Subcutaneous abdominal adipose tissue (tissue), 5 donors: Measurements from ENCODE around the gene NR2F1-AS1.

Source experiments
- H3K27ac ChIP-seq: one replicate; pipeline ENCODE4 v1.7.0; 2013; ENCODE audit warnings: low read depth, mild to moderate bottlenecking, inconsistent platforms, low read length, moderate library complexity
- H3K27me3 ChIP-seq, 5 donors: one replicate each; pipeline ENCODE4 v1.7.0; 2013; ENCODE audit warnings: low read length in 5 of 5, inconsistent platforms in 1 of 5; ENCODE audit not compliant: control insufficient read depth in 5 of 5, insufficient read depth in 4 of 5
- H3K36me3 ChIP-seq, 5 donors: one replicate each; pipeline ENCODE4 v1.7.0; 2013; ENCODE audit warnings: low read length in 5 of 5; ENCODE audit not compliant: control insufficient read depth in 5 of 5, insufficient read depth in 5 of 5
- H3K4me1 ChIP-seq, 5 donors: one replicate each; pipeline ENCODE4 v1.7.0; 2013; ENCODE audit warnings: low read length in 5 of 5, mild to moderate bottlenecking in 3 of 5, moderate library complexity in 1 of 5; ENCODE audit not compliant: control insufficient read depth in 5 of 5, insufficient read depth in 5 of 5
- H3K4me3 ChIP-seq, 5 donors: one replicate each; pipeline ENCODE4 v1.7.0; 2013; ENCODE audit warnings: low read length in 5 of 5, low read depth in 1 of 5
- H3K9ac ChIP-seq, 5 donors: one replicate each; pipeline ENCODE4 v1.7.0; 2013; ENCODE audit warnings: low read length in 5 of 5, mild to moderate bottlenecking in 4 of 5, moderate library complexity in 3 of 5
- H3K9me3 ChIP-seq, 5 donors: one replicate each; pipeline ENCODE4 v1.7.0; 2013; ENCODE audit warnings: low read length in 5 of 5; ENCODE audit not compliant: control insufficient read depth in 5 of 5
- donor health status: healthy.
- donor health status: healthy.
- donor health status: healthy.
- donor health status: healthy.
- donor health status: healthy.

NR2F1-AS1 gene

DNA sequence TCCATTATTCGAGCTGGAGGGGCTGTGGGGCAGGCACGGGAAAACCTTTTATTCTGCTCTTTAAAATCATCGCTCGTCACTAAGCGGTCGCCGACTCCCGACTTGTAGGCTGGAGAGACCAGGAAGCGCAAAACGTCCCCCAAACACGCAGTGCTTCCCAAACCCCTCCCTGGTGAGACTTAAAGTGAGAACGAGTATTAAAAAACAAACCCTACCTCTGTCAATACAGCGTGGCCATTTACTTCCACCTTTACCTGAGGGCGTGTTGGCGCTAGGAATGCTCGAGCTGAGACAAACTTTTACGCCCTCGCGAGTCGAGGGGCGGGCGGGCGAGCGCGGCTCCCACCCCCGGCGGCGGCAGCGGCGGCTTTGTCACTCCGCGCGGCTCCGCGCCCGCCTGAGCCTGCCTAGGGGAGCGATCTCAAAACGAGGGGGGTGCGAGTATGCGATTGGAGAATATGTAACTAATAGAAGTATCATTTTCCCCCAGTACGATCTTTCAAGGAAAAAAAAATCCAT, at the start of gene NR2F1-AS1:
Gene NR2F1-AS1, minus strand, starts transcription at position 293 of the 519 bp plus-strand sequence.
- peak within 1 kb of the TSS; percentile 48 to 80 (median 77) for H3K9ac ChIP-seq
- no peaks in the 10 kb centered on the region for H3K36me3 ChIP-seq
- H3K4me3 ChIP-seq, result peak within 1 kb of the TSS; percentile 81 to 97 (median 88)
- H3K27me3 ChIP-seq, result peaks cover 0 to 11% (median 2%) of the 10 kb centered on the region in 5 donors
- no peaks in the 10 kb centered on the region for H3K9me3 ChIP-seq
- H3K4me1 ChIP-seq, result peaks cover 2 to 61% (median 50%) of the 10 kb centered on the region in 5 donors
- H3K27ac ChIP-seq, result peak within 1 kb of the TSS; percentile 75

DNA sequence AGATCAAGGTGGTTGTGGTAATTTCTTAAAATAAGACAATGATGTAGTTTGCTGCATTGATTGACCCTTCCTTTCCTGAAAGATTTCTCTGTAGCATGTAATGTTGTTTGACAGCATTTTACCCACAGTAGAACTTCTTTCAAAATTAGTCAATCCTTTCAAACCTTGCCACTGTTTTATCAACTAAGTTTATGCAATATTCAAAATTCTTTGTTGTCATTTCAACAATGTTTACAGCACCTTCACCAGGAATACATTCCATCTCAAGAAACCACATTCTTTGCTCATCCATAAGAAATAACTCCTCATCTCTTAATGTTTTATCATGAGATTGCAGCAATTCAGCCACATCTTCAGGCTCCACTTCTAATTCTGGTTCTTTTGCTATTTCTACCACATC, 45.8 kb upstream of the NR2F1-AS1 start:
- H3K36me3 ChIP-seq, result no peaks in the 10 kb centered on the region
- H3K4me1 ChIP-seq, result peaks cover 0 to 6% (median 3%) of the 10 kb centered on the region in 5 donors
- no peaks in the 10 kb centered on the region for H3K9me3 ChIP-seq
- no peaks in the 10 kb centered on the region for H3K27me3 ChIP-seq
- no peak overlapping the region for H3K4me3 ChIP-seq
- no peak overlapping the region for H3K27ac ChIP-seq
- no peak overlapping the region for H3K9ac ChIP-seq

DNA sequence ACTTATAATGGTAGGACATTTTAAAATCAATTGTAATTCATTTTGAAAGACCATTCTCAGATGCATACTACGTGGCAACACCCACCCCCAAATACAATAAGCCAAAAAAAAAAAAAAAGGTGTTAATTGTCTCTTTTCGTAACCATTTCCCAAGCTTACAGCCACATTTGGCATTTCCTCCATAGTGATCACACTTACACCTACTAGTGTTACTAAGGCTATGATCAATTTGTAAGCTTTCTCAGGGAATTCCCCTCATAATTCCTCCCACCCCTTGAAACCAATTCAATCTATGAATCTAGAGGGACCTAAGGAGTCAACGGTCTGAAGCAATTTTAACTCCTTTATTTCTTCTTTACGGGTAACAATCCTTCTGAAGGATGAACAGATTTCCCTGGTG, 42.1 kb upstream of the NR2F1-AS1 start:
- Histone ChIP-seq H3K9me3 (no peaks in the 10 kb centered on the region), H3K4me1 (peaks cover 0 to 22% (median 15%) of the 10 kb centered on the region in 5 donors), H3K9ac (no peak overlapping the region), H3K36me3 (no peaks in the 10 kb centered on the region), H3K27me3 (no peaks in the 10 kb centered on the region), H3K27ac (no peak overlapping the region), H3K4me3 (no peak overlapping the region)

DNA sequence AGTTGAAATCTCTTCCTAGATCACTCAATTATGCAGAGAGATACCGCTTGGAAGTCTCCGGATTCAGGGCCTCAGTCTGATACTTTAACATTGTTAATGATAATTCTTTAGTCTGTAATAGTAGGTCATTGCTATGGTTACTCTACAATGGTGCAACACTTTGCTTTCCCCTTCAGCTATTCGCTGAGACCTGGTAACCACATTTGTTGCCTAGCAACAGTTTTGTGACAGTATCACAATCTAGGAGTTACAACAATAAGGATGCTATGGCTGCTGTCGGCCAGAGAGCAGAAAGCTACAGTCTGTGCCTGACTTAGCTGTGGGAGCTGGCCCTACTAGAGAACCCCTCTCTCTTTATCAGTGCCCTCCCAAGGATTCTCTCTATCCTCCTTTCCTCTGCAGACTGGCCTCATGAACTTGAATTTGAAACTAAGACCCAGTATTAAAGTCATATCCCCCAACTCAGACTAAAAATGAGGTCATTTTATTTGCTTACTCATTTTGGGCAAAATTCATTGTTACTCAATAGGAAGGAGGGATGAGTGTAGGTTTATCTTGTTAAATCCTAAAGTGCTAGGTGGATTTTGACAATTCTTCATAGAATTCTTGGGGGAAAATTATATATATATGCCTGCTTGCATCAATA, 41.3 kb upstream of the NR2F1-AS1 start:
- Histone ChIP-seq H3K27ac (no peak overlapping the region), H3K27me3 (no peaks in the 10 kb centered on the region), H3K4me3 (no peak overlapping the region), H3K9ac (no peak overlapping the region), H3K4me1 (peaks cover 0 to 22% (median 15%) of the 10 kb centered on the region in 5 donors), H3K9me3 (no peaks in the 10 kb centered on the region), H3K36me3 (no peaks in the 10 kb centered on the region)

DNA sequence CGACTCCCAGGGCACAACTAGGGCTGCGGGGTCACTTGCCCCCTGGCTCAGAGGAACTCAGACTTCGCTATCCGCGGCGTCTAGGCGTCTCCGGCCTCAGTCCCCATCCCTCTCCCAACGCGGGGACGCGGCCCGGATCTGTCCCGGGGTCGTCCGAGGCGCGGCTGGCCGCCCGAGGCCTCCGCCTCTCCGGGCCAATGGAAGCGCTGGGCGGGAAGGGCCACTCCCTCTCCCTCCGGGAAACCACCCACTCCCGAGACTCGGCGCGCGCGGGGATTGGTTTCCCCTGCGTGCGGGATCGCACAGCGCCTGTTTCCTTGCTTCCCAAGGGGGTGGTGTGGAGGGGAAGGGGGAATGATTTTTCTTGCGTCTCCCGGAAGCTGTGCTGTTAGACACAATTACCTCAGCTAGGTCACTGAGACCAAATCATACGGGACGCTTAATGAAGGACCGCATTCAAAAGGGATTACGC, 40.3 kb upstream of the NR2F1-AS1 start:
- no peaks in the 10 kb centered on the region for H3K36me3 ChIP-seq
- H3K9ac ChIP-seq, result peak overlapping the region in 3 of 5 donors; percentile 33 to 74 (median 66)
- no peaks in the 10 kb centered on the region for H3K27me3 ChIP-seq
- H3K4me1 ChIP-seq, result peaks cover 0 to 22% (median 15%) of the 10 kb centered on the region in 5 donors
- H3K27ac ChIP-seq, result peak overlapping the region; percentile 42
- H3K9me3 ChIP-seq, result no peaks in the 10 kb centered on the region
- peak overlapping the region; percentile 62 to 86 (median 81) for H3K4me3 ChIP-seq

DNA sequence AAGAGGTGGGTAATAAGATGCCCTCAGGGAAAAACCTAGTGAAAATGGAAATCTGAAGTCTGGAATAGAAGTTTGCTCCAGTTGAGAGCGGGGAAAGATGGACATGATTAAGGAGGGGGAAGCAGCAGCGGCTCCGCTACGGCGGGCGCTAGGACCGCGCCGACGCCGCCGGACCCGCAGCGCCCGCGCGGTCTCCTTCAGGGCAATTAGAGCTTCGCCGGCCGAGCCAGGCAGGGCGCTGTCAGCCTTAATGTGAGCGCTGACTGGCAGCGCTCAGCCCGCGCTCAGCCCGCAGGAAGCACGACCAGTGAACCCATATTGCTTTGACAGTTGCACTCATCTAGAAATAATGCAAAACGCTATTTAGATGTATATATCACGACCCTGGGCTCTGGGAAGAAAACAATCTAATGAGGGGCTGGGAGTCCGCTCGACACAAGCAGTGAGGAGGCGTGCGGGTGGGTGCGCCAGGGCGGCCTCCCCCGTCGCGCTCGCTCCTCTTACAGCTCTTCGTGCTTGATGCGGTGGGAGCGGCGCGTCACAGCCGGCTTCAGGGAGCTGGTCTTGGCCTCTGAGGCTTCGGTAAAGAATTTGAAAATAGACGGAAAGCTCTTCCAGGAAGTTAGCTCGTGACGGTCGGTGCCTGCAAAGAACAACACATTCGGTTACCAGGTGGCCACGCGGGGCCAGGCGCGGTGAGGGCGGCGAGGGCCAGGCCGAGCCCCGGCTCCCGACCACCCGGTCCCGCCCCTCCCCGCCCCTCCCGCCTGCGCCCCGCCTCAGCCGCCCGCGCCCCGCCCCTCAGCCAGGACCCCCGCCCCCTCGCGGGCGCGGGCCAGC, 39.7 kb upstream of the NR2F1-AS1 start:
- Histone ChIP-seq H3K27me3 (no peaks in the 10 kb centered on the region), H3K27ac (peak overlapping the region; percentile 70), H3K4me3 (peak overlapping the region; percentile 55 to 86 (median 81)), H3K36me3 (no peaks in the 10 kb centered on the region), H3K9ac (peak overlapping the region in 4 of 5 donors; percentile 68 to 80 (median 76)), H3K4me1 (peaks cover 0 to 22% (median 15%) of the 10 kb centered on the region in 5 donors), H3K9me3 (no peaks in the 10 kb centered on the region)

DNA sequence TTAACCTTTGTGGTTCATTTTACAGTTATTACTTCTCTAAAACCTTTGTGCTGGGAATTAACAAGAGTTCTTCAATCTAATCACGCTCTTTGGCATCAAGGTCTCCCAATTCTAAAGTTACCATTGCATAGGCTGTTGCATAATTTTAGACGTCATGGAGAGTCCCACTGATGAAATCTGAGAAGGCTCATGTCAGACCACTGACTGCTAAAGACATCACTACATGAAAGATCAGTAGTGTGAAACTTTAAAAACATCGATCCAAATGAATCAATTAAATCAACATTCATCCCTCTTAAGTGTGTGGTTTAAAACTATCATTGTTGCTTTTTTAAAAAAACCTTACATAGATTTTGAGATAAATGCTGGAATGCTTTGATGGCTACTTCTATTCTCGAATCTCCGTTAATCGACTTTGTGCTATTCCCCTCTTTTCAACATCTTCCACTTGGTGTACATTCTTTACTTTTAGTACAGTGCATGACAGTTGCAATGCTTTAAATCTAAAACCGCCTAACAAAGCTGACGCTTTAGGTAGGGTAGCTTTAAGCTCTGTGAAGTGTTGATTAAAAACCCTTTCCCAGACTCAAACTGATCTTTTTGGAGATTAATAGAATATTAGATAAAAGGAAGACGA, 35.6 kb upstream of the NR2F1-AS1 start:
- Histone ChIP-seq H3K9ac (no peak overlapping the region), H3K9me3 (no peaks in the 10 kb centered on the region), H3K27ac (no peak overlapping the region), H3K36me3 (no peaks in the 10 kb centered on the region), H3K27me3 (peaks cover 0 to 24% (median 9%) of the 10 kb centered on the region in 5 donors), H3K4me3 (no peak overlapping the region), H3K4me1 (peaks cover 0 to 27% (median 22%) of the 10 kb centered on the region in 5 donors)

DNA sequence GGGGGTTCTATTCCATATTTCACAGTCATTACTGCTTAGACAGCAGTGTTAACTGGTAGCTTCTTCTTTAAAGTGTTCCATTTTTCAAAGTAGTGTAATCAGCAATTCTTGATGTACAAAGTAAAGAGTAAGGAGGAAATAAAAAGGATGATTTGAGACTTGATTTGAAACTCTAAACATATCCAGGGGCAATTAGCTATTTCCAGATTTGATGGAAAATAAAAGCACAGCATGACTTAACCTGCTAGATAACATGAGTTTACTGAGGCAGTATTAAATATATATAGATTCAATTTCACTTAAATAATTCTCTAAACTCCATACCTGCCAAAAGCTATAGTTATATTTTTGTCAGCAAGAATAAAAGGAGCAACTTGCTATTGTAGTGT, 31.8 kb upstream of the NR2F1-AS1 start:
- Histone ChIP-seq H3K36me3 (no peaks in the 10 kb centered on the region), H3K27ac (no peak overlapping the region), H3K4me3 (no peak overlapping the region), H3K27me3 (peaks cover 22 to 61% (median 36%) of the 10 kb centered on the region in 5 donors), H3K4me1 (peaks cover 0 to 16% (median 15%) of the 10 kb centered on the region in 5 donors), H3K9me3 (no peaks in the 10 kb centered on the region), H3K9ac (no peak overlapping the region)

DNA sequence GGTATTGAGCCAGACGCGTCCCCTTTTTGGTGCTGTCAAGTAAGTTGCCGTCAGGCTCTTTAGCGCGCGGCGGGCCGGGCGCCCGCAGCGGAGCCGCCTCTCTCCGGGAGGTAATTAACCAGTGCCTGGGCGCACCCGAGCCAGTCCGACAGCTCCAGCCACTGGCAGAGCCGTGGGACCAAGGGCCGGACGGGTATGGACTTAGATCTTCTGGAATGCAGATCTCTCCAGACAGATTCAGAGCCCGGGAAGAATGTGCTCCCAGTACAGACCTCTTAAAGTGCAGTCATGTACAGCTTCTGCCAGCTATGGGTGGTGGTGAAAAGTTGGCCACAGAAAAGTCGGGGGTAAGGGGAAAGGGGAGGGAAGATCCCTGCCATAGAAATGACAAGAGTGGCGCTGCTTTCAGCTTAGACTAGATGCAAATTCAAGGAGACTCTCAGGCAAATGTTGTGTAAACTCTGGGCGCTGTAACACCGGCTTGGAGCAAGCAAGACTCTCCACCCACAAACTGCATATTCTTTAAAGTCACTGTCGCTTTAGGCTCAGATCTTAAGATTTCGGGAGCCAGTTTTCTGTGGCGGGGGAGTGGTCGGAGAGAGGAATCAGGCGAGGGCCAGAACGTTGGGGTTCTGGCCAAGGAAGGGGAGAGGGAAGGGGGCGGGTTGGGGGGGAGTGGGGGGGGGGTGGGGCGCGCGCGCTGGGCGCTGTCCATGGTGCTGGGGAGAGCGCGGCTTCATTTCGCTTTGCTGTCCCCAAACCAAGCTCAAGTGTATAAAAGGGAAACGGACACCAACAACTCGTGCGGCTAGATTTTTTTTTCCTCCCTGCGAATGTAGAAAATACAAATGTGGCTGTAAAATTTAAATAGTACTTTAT, 31.2 kb upstream of the NR2F1-AS1 start:
- H3K27me3 ChIP-seq, result peaks cover 25 to 67% (median 42%) of the 10 kb centered on the region in 5 donors
- no peaks in the 10 kb centered on the region for H3K36me3 ChIP-seq
- no peak overlapping the region for H3K9ac ChIP-seq
- peaks cover 0 to 22% (median 18%) of the 10 kb centered on the region in 5 donors for H3K4me1 ChIP-seq
- H3K4me3 ChIP-seq, result peak overlapping the region in 3 of 5 donors; percentile 2 to 45 (median 24)
- no peaks in the 10 kb centered on the region for H3K9me3 ChIP-seq
- no peak overlapping the region for H3K27ac ChIP-seq
